IPS-NIHi11 (cell line): ENCODE data around the gene ZC3H13.
A peak's percentile ranks its signal among the peaks of the same experiment; 100 is the strongest.

Source experiments
- DNase-seq: peaks from one replicate; pipeline ENCODE4 v3.0.0; 2012; ENCODE audit warnings: mixed read lengths, low spot score

ZC3H13 gene

DNA sequence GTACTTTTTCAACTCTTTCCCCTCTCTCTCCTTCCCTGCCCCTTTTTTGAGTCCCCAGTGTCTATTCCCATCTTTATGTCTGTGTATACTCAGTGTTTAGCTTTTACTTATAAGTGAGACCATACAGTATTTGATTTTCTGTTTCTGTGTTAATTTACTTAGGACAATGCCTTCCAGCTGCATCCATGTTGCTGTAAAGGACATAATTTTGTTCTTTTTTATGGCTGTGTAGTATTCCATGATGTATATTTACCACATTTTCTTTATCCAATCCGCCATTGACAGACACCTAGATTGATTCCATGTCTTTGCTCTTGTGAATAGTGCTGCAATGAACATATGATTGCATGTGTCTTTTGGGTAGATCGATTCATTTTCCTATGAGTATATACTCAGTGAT is 10.7 kb upstream of the ZC3H13 start:
- no peak for DNase-seq

- DNase-seq, result no peak
Measured at GRCh38 chr13:46062185-46062584, 9.6 kb upstream of the ZC3H13 start.

GRCh38 chr13:46059405-46059804 is 6.9 kb upstream of the ZC3H13 start:
- no peak for DNase-seq

DNA sequence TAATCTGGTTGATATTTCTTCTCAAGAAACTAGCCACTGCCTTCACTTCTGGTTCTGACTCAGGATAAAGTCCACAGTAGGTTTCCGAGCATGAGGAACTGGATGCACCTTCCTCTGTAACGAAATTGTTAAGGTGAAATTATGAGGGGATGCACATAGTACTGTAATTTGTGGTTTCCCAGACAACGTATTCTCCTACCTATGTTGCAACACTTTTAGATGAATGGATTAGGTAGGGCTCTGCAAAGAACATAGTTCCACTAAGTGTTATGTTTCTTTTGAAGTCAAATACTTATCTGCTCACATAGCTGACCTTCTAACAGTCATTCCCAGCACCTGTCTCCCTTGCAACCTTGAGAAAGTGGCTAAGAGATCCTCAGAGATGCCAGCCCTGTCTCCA is 5.7 kb upstream of the ZC3H13 start:
- no peak for DNase-seq

- no peak for DNase-seq
Measured at GRCh38 chr13:46057256-46058015, 4.9 kb upstream of the ZC3H13 start.

DNA sequence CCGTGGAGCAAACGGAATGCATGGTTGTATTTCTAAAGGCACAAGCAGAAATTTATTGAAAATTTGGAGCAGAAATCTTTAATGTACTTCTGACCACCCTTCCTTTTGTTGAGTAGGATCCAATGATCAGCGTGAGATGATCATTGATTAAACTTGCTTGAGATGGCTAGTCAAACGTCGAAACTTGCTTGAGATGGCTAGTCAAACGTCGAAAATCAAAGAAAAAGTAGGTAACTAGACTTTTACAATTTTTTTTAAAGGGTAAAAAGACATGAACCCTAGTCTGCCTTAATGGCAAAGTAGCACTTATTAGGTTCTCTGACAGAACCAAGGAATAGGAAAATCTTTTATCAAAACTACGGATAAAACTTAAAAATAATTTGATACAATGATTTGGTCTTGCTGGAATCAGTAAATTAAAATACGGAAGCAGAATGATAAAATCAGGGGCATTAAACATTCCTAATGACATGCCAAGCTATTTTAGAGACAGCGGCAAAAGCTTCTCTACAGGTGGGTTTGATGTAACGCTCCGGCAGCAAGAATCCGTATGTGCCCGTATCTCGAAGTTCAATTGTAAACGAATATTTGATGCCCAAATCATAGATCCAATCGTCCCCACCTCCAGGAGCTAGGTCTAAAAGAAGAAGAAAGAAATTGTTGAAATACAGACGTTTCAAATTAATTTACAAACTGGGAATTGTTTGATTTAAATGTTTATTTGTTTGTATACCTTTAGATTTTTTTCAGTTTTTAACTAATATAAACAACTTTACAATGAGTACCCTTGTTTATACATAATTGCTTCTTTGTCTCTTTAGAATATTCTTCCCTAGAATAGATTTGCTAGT is 841 bp upstream of the ZC3H13 start:
- DNase-seq, result peak; percentile 16

DNA sequence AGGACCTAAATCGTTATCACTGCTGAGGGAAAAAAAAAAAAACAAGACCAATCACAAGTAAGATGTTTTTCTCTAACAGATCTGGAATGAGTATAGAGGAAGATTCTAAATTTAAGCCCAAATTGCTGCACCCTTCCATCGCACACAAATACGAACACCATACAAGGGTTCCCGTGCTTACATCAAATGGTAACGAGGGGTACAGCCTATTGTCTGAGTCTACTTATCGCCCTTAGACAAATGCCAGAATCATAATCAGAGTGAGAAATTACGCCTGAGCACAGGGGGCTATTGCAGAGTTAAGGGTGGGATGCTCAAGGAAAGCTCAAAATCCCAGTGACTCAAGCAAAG is 603 bp downstream of the ZC3H13 start:
- no peak for DNase-seq

GRCh38 chr13:46050771-46051170 is 1.8 kb downstream of the ZC3H13 start:
- no peak for DNase-seq

DNA sequence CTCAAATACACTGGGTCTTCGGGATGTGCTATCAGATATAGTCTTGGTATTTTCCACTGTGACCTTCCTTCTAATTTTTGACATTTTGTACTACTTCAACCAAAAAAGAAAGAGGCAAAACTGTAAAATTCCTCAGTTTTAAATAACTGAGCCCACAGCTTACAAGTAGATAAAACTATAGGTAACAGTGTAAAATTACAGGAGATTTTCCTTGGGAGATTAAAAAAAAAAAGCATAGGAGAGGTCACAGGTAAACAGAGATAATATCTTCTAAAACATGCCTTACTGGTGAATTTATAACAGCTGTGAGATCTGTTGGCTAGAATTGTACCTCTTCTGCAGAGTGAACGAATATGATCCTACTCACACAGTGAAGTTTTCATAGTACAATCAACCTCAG is 7.1 kb downstream of the ZC3H13 start:
- no peak for DNase-seq

GRCh38 chr13:46043647-46044046 is 8.9 kb downstream of the ZC3H13 start:
- DNase-seq, result no peak

DNA sequence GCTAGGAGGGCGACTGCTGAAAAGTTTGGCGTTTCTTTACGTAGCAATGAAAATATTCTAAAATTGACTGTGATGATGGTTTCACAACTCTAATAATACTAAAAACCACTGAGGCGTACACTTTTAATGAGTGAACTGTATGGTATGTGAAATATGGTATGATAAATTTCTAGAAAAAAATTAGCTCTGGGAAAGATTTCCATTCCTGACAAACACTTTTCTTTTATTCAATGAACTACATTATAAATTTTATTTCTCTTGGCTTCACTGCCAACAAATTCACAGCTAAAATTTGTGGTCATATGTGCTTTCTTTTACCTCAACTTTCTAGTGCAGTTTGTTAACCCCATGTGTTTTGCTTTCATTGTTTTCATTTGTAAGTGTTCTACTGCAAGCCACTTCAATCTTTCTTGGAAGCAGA is 11.1 kb downstream of the ZC3H13 start:
- no peak for DNase-seq

DNA sequence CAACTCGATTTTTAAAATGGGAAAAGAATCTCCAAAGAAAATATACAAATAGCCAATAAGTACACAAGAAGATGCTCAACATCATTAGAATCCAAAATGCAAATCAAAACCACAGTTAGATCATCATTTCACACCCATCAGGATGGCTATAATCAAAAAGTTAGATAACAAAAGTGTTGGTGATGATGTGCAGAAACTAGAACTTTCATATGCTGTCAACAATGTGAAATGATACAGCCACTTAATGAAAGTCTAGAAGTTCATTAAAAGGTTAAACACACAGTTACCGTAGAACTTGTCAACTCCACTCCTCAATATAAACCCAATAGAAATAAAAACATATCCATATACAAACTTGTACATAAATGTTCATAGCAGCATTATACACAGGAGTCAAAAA is 11.8 kb downstream of the ZC3H13 start:
- DNase-seq, result no peak

DNA sequence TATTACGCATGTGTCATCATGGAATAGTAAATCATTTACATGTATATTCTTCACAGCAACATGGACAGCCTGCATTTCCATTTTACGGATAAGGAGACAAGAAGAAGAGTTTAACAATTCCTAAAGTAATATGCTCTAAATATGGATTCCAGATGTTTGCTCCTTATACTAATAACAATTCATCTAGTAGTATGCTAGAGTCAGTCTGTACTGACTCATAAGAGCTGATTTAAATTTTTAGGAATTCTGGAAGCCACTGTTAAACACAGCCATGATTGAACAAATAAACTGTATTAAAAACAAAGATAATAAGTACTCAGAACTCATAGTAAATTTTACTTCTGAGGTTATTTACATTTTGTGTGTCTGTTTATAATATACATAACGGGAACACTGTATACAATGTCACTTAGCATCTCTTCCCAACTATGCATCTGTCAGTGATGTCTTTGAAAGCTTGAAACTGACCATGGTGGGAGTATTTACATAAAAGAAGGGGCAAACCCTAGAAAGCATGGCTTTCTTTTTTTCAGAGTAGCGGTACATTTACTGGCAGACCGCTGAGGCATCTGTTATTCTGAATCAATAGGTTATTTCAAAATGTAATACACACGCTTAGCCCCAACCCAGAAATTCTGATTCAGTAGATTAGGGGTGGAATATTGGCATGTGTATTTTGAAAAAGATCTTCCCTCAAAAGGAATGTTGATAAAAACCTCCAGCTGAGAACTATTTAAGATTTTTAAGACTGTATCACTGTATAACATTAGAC is 12.9 kb downstream of the ZC3H13 start:
- no peak for DNase-seq

- DNase-seq, result no peak
Measured at GRCh38 chr13:46038296-46038695, 14.2 kb downstream of the ZC3H13 start.

GRCh38 chr13:46035066-46035465 is 17.5 kb downstream of the ZC3H13 start:
- DNase-seq, result no peak

DNA sequence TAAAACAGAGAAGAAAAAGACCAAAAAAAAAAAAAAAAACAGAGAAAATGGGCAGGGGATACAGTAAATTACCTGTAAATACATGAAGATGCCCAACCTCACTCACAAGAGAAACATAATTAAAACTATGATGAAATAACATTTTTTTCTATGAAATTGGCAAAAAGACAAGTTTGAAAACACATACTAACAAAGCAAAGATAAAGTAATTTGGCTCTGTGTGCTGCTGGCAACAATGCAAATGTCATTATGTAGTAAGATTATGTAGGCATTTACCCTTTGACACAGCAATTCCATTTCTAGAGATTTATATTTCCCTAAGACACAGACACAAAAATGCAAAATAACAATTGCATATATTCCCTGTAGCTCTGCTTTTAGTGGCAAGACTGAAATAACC is 20.2 kb downstream of the ZC3H13 start:
- no peak for DNase-seq

DNA sequence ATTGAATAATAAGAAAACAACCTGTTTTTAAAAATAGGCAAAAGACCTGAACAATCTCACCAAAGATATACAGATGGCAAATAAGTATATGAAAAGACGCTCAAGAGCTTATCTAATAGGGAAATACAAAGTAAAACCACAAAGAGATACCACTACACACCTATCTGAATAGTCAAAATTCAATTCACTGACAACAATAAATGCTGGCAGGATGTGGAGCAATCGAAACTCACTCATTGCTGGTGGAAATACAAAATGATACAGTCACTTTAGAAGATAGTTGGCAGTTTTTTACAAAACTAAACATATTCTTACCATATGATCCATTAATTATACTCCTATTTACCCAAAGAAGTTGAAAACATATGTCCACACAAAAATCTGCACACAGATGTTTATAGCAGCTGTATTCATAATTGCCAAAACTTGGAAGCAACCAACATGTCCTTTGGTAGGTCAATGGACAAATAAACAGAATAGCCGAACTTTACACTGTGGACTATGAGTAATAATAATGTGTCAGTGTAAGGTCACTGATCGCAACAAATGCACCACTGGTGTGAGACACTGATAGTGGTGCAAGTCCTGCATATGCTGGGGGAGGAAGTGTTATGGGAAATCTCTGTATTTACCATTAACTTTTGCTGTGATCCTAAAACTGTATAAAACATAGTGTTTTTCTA is 20.8 kb downstream of the ZC3H13 start:
- DNase-seq, result no peak

DNA sequence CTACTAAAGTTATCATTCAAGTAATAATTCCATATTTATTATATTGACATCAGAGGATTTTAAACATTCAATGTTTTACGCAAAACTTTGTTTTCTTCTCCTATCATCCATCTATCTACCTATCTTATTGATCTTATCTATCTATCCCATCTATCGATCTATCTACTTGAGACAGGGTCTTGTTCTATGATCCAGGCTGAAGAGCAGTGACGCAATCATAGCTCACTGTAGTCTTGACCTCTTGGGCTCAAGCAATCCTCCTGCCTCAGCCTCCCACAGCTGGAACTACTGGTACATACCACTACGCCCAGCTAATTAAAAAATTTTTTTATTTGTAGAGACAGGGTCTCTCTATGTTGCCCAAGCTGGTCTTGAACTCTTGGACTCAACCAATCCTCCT is 27.4 kb downstream of the ZC3H13 start:
- no peak for DNase-seq

DNA sequence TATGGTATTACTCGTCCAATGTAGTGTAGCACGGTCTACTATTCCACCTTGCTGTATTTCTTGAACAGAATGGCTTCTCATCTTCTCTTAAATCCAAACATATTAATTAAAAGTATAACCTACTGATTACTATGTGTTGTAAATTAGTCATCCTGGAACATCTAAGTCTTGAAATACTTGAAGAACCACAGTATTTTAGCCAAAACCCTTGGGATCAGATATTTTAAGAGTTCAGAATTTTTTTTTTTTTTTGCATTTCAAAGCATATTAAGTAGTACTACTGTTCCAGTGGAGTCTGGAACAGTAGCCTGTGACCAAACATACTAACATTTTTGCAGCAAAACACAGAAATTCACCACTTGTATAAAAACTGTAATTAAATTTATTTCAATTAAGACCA is 30.1 kb downstream of the ZC3H13 start:
- DNase-seq, result no peak

GRCh38 chr13:46016216-46016615 is 36.3 kb downstream of the ZC3H13 start:
- no peak for DNase-seq

DNA sequence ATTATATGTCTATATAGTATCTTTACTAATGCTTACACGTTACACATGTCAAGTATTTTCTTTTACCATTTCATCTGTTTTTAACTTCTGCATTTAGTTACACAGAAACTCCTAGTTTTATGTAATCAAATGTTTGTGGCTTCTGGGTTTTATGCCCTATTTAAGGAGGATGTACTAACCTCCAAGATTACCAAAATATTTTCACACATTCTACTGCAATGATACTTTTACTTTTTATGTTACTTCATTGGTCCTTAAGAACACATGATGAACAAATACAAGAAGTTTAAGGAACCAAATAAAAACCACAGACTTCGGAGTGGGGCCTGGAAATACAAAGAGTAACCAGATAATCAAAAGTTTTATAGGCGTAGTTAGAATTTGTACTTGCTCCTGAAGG is 37.2 kb downstream of the ZC3H13 start:
- no peak for DNase-seq

- DNase-seq, result no peak
Measured at GRCh38 chr13:46012404-46012803, 40.1 kb downstream of the ZC3H13 start.
